CD4-positive, alpha-beta T cell (primary cell): ENCODE results near the gene RETREG3. TPM values are rescaled to one million over a fixed set of nuclear protein-coding genes. Genes with fewer than 3 reads are reported as not detected.

ENCODE experiments used
- ATAC-seq: fragments of 200-7000 bp; cut with Tn5 transposase; one replicate; pipeline ENCODE4 v1.10.0; 2022; ENCODE audit warnings: mild to moderate bottlenecking; ENCODE audit not compliant: poor library complexity
- CTCF ChIA-PET: fragments of 350-600 bp; sonication (Branson Sonifier 250); formaldehyde crosslinking; loops from one replicate; lab custom pipeline; 2021; ENCODE audit warnings: antibody characterized with exemption, inconsistent platforms; lab: Charles Lee
- POLR2A ChIA-PET: fragments of 350-600 bp; sonication (Branson Sonifier 250); formaldehyde crosslinking; loops from one replicate; lab custom pipeline; 2021; ENCODE audit warnings: antibody characterized with exemption, inconsistent platforms; lab: Charles Lee
- DNase-seq, 14 experiments: peaks; one replicate each; pipeline ENCODE4 v3.0.0-alpha.2; 2013 to 2020; ENCODE audit warnings: mixed read lengths in 2 of 14
- H3K27ac ChIP-seq, 2 donors: one replicate each; pipeline versions ENCODE4 v1.5.1 to v1.7.0; 2013; ENCODE audit warnings: low read length in 2 of 2, low read depth in 1 of 2, mild to moderate bottlenecking in 1 of 2
- H3K27me3 ChIP-seq, 2 experiments: 1 replicate in 1 of 2; 2 replicates in 1 of 2; pipeline versions ENCODE4 v1.6.1 to v1.7.0; 2013; ENCODE audit warnings: low read length in 2 of 2, control low read depth in 1 of 2, mild to moderate bottlenecking in 1 of 2, moderate library complexity in 1 of 2; ENCODE audit not compliant: insufficient read depth in 2 of 2, control insufficient read depth in 1 of 2
- H3K36me3 ChIP-seq: one replicate; pipeline ENCODE4 v1.6.1; 2013; ENCODE audit warnings: low read length, control low read depth; ENCODE audit not compliant: insufficient read depth
- H3K4me1 ChIP-seq: one replicate; pipeline ENCODE4 v1.6.1; 2013; ENCODE audit warnings: low read length, control low read depth; ENCODE audit not compliant: insufficient read depth
- H3K4me3 ChIP-seq: one replicate; pipeline ENCODE4 v1.5.1; 2013; ENCODE audit warnings: mild to moderate bottlenecking, low read length, moderate library complexity
- H3K9me3 ChIP-seq, 2 experiments: 1 replicate in 1 of 2; 2 replicates in 1 of 2; pipeline versions ENCODE4 v1.6.1 to v1.7.0; 2013; ENCODE audit warnings: low read length in 2 of 2, mild to moderate bottlenecking in 2 of 2, control low read depth in 1 of 2, moderate library complexity in 1 of 2; ENCODE audit not compliant: control insufficient read depth in 1 of 2, insufficient read depth in 1 of 2
- H3K27ac Mint-ChIP-seq: one replicate; pipeline ENCODE4 v1.8.0; 2020; ENCODE audit warnings: mixed read lengths
- H3K27me3 Mint-ChIP-seq: one replicate; pipeline ENCODE4 v1.8.0; 2021; ENCODE audit warnings: mixed read lengths
- H3K36me3 Mint-ChIP-seq: one replicate; pipeline ENCODE4 v1.8.0; 2021; ENCODE audit warnings: low read depth, mixed read lengths
- H3K4me1 Mint-ChIP-seq: one replicate; pipeline ENCODE4 v1.8.0; 2021; ENCODE audit warnings: low read depth, mixed read lengths
- H3K4me3 Mint-ChIP-seq: one replicate; pipeline ENCODE4 v1.8.0; 2020; ENCODE audit warnings: mild to moderate bottlenecking, mixed read lengths
- H3K9me3 Mint-ChIP-seq: one replicate; pipeline ENCODE4 v1.8.0; 2020; ENCODE audit warnings: mixed read lengths
- intact Hi-C, 2 experiments: fragments of 100-400 bp; cut with DNase I in 1 of 2; cut with micrococcal nuclease in 1 of 2; formaldehyde crosslinking; loops; one replicate each; pipeline versions ENCODE4 v1.15.1 to v1.9.0; 2023 to 2025; cut with DNase I, micrococcal nuclease
- total RNA-seq, 174 experiments: library from RNA in 2 of 174; stranded (reverse) in 2 of 174; gene quantifications; one replicate each; pipeline ENCODE4 v1.2.3 and lab custom pipeline; 2021 to 2026
- TF ChIP-seq, protein P1 (sequence below): fragments of 200-600 bp; IDR thresholded peaks from one replicate; pipeline ENCODE4 v1.8.0; 2022; ENCODE audit warnings: antibody characterized with exemption, mild to moderate bottlenecking

Gene RETREG3
- total RNA-seq, 2 experiments from 2014 or later = 46.7 to 48.7 TPM

DNA sequence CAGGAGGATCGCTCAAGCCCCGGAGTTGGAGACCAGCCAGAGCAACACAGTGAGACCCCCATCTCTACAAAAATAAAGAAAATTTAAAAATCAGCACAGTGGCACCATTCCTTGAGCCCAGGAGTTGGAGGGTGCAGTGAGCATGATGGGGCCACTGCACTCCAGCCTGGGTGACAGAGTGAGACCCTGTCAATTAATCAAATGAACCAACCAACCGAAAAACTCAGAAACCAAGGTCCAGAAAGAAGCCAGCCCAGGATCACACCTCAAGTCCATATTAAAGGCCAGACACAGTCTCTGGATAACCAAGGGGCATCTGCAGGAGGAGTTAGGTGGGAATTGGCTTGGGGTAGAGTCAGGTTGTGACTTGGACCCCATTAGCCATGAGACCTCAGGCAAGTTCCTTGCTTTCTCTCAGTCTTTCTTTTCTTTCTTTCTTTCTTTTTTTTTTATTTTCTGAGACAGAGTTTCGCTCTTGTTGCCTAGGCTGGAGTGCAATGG lies 54.0 kb downstream of the RETREG3 start:
- H3K4me1 ChIP-seq = peaks cover 26% of the 10 kb centered on the region
- no peaks in the 10 kb centered on the region for H3K9me3 ChIP-seq
- Mint-ChIP-seq H3K4me3 (peak overlapping the region; percentile 93), H3K27ac (peak overlapping the region; percentile 90), H3K9me3 (no peaks in the 10 kb centered on the region), H3K4me1 (peaks cover 31% of the 10 kb centered on the region), H3K36me3 (no peaks in the 10 kb centered on the region), H3K27me3 (no peaks in the 10 kb centered on the region)
- peak overlapping the region; percentile 84 for H3K4me3 ChIP-seq
- TF ChIP-seq, protein P1, sequence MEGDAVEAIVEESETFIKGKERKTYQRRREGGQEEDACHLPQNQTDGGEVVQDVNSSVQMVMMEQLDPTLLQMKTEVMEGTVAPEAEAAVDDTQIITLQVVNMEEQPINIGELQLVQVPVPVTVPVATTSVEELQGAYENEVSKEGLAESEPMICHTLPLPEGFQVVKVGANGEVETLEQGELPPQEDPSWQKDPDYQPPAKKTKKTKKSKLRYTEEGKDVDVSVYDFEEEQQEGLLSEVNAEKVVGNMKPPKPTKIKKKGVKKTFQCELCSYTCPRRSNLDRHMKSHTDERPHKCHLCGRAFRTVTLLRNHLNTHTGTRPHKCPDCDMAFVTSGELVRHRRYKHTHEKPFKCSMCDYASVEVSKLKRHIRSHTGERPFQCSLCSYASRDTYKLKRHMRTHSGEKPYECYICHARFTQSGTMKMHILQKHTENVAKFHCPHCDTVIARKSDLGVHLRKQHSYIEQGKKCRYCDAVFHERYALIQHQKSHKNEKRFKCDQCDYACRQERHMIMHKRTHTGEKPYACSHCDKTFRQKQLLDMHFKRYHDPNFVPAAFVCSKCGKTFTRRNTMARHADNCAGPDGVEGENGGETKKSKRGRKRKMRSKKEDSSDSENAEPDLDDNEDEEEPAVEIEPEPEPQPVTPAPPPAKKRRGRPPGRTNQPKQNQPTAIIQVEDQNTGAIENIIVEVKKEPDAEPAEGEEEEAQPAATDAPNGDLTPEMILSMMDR = no peak
- intact Hi-C loops = loop anchor here (2.0 kb wide), 2 partner anchors 22 to 24 kb away; partner anchors contain the start of gene PSMC3IP (in 1 of the 2)
- peak; percentile 7 for ATAC-seq
- POLR2A ChIA-PET = interaction anchor here (1.3 to 2.6 kb wide), 6 partner anchors 8 to 167 kb away, joined by 4 to 14 read pairs (median 10); partner anchors contain the start of genes MLX, NAGLU, PSMC3IP and RETREG3
- CTCF ChIA-PET = interaction anchor here (2.0 kb wide), 1 partner anchor 23 kb away, joined by 15 read pairs; the partner anchor contains the start of gene PSMC3IP
- H3K27ac ChIP-seq = peak overlapping the region; percentile 83 to 87
- H3K36me3 ChIP-seq = peaks cover 5% of the 10 kb centered on the region
- no peak for DNase-seq
- H3K27me3 ChIP-seq = no peaks in the 10 kb centered on the region

DNA sequence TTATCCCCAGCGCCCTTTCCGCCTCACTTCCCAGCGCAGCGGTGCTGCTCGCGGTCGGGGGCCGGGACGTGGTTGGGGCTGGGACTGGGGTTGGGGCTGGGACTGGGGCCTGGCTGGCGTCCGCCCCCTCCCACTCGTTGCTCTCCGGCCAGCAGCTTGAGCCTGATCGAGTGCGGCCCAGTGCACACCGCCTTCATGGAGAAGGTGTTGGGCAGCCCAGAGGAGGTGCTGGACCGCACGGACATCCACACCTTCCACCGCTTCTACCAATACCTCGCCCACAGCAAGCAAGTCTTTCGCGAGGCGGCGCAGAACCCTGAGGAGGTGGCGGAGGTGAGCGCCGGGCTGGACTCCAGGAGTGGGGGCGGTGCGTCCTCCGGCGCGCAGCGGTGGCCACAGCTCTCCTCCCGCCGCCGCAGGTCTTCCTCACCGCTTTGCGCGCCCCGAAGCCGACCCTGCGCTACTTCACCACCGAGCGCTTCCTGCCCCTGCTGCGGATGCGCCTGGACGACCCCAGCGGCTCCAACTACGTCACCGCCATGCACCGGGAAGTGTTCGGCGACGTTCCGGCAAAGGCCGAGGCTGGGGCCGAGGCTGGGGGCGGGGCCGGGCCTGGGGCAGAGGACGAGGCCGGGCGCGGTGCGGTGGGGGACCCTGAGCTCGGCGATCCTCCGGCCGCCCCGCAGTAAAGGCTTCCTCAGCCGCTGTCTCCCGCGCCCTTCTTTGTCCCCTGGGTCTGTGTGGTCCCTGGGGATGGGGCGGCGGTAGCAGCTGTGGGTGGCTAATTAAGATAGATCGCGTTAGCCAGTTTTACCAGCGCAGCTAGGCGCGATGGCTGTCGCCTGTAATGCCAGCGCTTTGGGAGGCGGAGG lies 54.7 kb downstream of the RETREG3 start:
- ATAC-seq (peak; percentile 87), DNase-seq (peak; percentile 40 to 89 (median 69))
- no peaks in the 10 kb centered on the region for H3K9me3 Mint-ChIP-seq
- H3K4me1 Mint-ChIP-seq = peaks cover 31% of the 10 kb centered on the region
- H3K4me3 ChIP-seq = peak overlapping the region; percentile 84
- ChIA-PET POLR2A (interaction anchor here (0.6 to 2.6 kb wide), 10 partner anchors 9 to 279 kb away, joined by 3 to 14 read pairs (median 6); partner anchors contain the start of genes MLX, NAGLU, PSMC3IP and RETREG3), CTCF (interaction anchor here (1.0 to 2.0 kb wide), 2 partner anchors 24 to 270 kb away, joined by 3 to 15 read pairs; partner anchors contain the start of genes BECN1 and PSMC3IP)
- H3K9me3 ChIP-seq = no peaks in the 10 kb centered on the region
- no peaks in the 10 kb centered on the region for H3K27me3 Mint-ChIP-seq
- peaks cover 5% of the 10 kb centered on the region for H3K36me3 ChIP-seq
- H3K36me3 Mint-ChIP-seq = no peaks in the 10 kb centered on the region
- H3K27ac Mint-ChIP-seq = peak overlapping the region; percentile 90
- H3K27ac ChIP-seq = peak overlapping the region; percentile 83 to 87
- H3K27me3 ChIP-seq = no peaks in the 10 kb centered on the region
- intact Hi-C loops = loop anchor here (2.0 kb wide), 2 partner anchors 22 to 24 kb away; partner anchors contain the start of gene PSMC3IP (in 1 of the 2)
- TF ChIP-seq, protein P1 = no peak
- peak overlapping the region; percentile 93 for H3K4me3 Mint-ChIP-seq
- H3K4me1 ChIP-seq = peaks cover 26% of the 10 kb centered on the region

DNA sequence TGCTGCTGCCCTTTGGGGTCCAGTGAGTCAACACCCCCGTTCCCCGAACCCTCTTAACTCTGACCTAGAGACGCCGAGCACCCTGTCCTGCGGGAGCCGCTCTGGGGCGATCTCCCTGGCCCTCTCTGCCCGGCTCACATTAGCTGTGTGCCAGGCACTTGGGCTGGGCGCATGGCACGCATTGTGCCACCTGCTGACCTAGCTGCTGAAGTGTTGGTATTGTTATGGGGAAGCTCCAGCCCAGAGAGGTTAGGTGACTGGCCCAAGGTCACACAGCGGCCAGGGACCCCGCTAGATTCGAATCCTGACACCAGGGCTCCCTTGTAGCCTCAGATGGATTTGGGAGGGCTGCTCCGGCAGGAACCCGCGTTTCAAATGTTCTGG lies 55.3 kb downstream of the RETREG3 start:
- Mint-ChIP-seq H3K4me3 (peak overlapping the region; percentile 93), H3K4me1 (peaks cover 36% of the 10 kb centered on the region), H3K27me3 (no peaks in the 10 kb centered on the region), H3K36me3 (no peaks in the 10 kb centered on the region), H3K9me3 (no peaks in the 10 kb centered on the region), H3K27ac (peak overlapping the region; percentile 90)
- Histone ChIP-seq H3K27ac (peak overlapping the region; percentile 76 to 83), H3K4me3 (peak overlapping the region; percentile 84), H3K27me3 (no peaks in the 10 kb centered on the region), H3K4me1 (peaks cover 31% of the 10 kb centered on the region), H3K36me3 (peaks cover 5% of the 10 kb centered on the region), H3K9me3 (no peaks in the 10 kb centered on the region)
- CTCF ChIA-PET = interaction anchor here (1.0 to 2.0 kb wide), 2 partner anchors 24 to 270 kb away, joined by 3 to 15 read pairs; partner anchors contain the start of genes BECN1 and PSMC3IP
- intact Hi-C loops = loop anchor here (2.0 kb wide), 2 partner anchors 23 kb away; partner anchors contain the start of gene PSMC3IP (in 1 of the 2)
- POLR2A ChIA-PET = interaction anchor here (0.6 to 2.6 kb wide), 11 partner anchors 10 to 278 kb away, joined by 3 to 14 read pairs (median 5); partner anchors contain the start of genes MLX, NAGLU, PSMC3IP and RETREG3
- TF ChIP-seq, protein P1 = no peak
- peak; percentile 27 for ATAC-seq
- DNase-seq = peak in 4 of 14 experiments; percentile 11 to 56 (median 40)
